Fibroblast of mammary gland (primary cell): ENCODE data around the gene WWOX.

ENCODE experiments used
- DNase-seq: peaks from one replicate; pipeline ENCODE4 v3.0.0-alpha.2; 2010; ENCODE audit warnings: low read depth
- H3K4me3 ChIP-seq: 2 replicates; pipeline ENCODE4 v1.5.1; 2011; ENCODE audit warnings: low read depth, mild to moderate bottlenecking, low read length, moderate library complexity; ENCODE audit not compliant: control insufficient read depth
- CTCF ChIP-seq: conservative IDR thresholded peaks from 2 replicates; pipeline ENCODE4 v1.5.1; 2011; ENCODE audit warnings: low read depth, low read length, inconsistent platforms; ENCODE audit not compliant: control insufficient read depth, insufficient read depth

WWOX gene

GRCh38 chr16:78942625-78943245 lies 843.3 kb downstream of the WWOX start:
- TF ChIP-seq CTCF: no peak
- no peak overlapping the region for H3K4me3 ChIP-seq
- no peak for DNase-seq

- no peak for TF ChIP-seq CTCF
- DNase-seq: no peak
- no peak overlapping the region for H3K4me3 ChIP-seq
Measured at GRCh38 chr16:78945336-78945735, 845.9 kb downstream of the WWOX start.

- no peak for TF ChIP-seq CTCF
- H3K4me3 ChIP-seq: no peak overlapping the region
- no peak for DNase-seq
Measured at GRCh38 chr16:78946556-78946955, 847.1 kb downstream of the WWOX start.

- DNase-seq: no peak
- H3K4me3 ChIP-seq: no peak overlapping the region
- TF ChIP-seq CTCF: no peak
Measured at GRCh38 chr16:78950768-78951167, 851.3 kb downstream of the WWOX start.

- no peak for TF ChIP-seq CTCF
Measured at GRCh38 chr16:78952630-78953029, 853.2 kb downstream of the WWOX start.

GRCh38 chr16:78953526-78953925 lies 854.1 kb downstream of the WWOX start:
- TF ChIP-seq CTCF: no peak
- no peak for DNase-seq
- no peak overlapping the region for H3K4me3 ChIP-seq

More at GRCh38 chr16:78952630-78953029, 853.2 kb downstream of the WWOX start:
- no peak for DNase-seq
- no peak overlapping the region for H3K4me3 ChIP-seq

- H3K4me3 ChIP-seq: no peak overlapping the region
- DNase-seq: no peak
- TF ChIP-seq CTCF: no peak
Measured at GRCh38 chr16:78955206-78955605, 855.8 kb downstream of the WWOX start.
